LNCAP (cell line): Measurements from ENCODE around the gene KLHL42.

Experiments
- TF ChIP-seq, protein P1 (sequence below): fragments of 450-650 bp; IDR thresholded peaks from 2 replicates; pipeline ENCODE4 v1.5.1; 2017; ENCODE audit warnings: mild to moderate bottlenecking

Gene KLHL42

DNA sequence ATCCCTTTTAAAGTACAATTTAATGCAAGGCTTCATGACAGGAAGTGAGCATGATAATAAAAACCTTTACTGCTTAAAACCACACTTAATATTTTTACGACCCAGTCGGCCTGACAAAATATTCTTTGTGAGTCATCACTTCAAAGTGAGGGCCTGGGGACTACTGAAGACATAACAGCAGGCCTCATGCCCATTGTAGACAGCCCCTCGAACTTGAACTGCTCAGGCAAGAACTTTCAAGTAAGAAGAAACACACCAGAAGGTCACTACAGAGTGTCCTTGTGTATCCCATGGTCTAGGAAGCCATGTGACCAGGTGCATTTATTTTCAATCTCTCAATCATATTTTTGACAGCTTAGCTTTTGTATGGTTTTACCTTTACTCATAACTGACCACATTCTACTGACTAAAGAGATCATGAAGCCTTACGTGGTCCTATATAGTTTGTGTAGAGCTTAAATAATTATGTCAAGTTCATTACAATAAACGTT is 61.4 kb downstream of the KLHL42 start:
- TF ChIP-seq, protein P1, sequence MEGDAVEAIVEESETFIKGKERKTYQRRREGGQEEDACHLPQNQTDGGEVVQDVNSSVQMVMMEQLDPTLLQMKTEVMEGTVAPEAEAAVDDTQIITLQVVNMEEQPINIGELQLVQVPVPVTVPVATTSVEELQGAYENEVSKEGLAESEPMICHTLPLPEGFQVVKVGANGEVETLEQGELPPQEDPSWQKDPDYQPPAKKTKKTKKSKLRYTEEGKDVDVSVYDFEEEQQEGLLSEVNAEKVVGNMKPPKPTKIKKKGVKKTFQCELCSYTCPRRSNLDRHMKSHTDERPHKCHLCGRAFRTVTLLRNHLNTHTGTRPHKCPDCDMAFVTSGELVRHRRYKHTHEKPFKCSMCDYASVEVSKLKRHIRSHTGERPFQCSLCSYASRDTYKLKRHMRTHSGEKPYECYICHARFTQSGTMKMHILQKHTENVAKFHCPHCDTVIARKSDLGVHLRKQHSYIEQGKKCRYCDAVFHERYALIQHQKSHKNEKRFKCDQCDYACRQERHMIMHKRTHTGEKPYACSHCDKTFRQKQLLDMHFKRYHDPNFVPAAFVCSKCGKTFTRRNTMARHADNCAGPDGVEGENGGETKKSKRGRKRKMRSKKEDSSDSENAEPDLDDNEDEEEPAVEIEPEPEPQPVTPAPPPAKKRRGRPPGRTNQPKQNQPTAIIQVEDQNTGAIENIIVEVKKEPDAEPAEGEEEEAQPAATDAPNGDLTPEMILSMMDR: no peak

DNA sequence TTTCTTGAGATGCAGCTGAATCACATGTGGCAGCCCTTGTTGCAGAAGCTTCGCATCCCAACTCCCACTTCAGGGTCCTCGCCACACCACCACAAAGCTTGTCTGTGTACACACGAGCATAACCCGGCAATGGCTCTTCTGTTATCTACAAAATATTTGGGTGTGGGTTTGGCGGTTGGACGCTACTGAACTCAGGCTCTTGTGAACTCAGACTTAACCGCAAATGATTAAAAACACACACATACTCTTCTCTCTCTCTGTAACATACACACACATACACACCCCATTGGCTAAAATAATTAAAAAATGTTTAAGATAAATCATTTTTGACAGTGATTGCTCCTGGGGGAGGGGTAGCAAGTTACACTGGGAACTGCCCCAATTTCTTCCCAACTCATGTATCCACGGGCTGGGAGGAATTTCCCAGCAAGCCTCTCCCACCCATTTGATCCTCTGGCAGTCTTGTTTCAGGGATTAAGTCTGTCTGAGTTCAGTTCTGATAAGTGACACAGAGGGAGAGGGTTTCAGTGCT is 63.7 kb downstream of the KLHL42 start:
- TF ChIP-seq, protein P1: no peak

DNA sequence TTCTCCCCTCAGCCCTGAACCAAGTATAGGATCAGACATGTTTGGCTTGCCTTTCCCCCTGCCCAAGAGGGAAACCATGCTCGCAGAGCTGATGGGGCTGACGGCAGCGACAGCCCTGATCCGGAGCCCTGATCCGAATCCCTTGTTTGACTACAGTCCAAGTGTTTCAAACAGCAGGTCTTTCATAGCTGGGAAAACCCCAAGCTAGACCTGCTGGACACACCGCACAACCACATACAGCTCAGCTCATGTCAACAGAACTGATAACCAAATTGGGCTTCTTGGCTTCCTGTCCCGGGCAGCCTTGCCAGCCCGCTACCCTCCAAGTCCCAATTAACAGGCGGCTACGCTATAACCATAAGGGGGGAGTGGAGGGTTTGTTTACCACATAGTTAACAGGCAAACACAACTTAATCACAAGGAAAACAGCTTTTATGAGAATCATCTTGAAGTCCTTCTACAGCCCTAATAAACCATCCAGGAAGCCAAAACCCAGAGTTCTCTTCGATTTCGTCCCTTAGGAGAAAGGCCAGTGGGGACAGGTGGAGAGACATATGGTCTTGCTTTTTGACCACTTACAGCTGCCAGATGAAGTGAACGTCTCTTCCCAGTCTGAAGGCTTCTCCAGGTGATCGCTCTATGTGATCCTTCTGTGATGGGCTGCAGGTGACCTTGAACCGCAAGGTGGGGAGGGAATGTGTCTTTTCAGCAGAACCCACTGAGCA is 64.5 kb downstream of the KLHL42 start:
- TF ChIP-seq, protein P1: no peak

DNA sequence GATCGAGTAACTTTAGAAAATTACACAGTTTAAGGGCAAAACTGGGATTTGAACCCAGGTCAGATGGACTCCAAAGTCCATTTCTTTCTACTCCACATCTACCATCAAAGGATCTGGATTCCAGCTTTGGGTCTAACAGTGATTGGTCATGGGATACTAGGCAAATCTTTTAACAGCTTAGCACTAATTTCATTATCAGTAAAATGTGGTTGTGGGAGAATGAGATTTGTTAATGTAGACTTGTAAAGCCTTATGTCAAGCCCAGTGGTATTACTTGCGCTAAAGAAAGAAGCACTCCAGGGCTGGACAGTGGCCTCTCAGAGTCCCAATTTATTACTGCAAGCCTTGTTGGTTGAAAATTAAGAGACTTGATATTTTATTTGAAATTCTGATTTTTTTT is 65.2 kb downstream of the KLHL42 start:
- TF ChIP-seq, protein P1: no peak

DNA sequence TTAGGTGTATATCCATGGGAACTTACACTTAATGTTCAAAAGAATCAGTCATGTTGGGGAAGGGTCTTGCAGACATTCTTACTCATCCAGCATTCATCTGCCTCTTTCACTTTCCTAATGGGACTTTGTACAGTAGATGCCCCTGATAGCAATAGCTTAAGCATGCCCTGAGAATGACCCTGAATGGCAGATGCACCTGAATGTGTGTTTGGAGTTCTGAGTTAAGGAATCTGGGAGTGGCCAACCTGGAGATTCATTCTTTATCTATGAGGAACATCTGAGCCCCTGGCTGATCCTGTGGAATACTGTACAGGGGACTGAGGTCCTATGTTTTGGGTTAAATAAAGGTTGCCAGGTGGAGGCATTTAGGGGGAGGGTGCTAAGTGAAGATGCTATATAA is 71.3 kb downstream of the KLHL42 start:
- TF ChIP-seq, protein P1: no peak

DNA sequence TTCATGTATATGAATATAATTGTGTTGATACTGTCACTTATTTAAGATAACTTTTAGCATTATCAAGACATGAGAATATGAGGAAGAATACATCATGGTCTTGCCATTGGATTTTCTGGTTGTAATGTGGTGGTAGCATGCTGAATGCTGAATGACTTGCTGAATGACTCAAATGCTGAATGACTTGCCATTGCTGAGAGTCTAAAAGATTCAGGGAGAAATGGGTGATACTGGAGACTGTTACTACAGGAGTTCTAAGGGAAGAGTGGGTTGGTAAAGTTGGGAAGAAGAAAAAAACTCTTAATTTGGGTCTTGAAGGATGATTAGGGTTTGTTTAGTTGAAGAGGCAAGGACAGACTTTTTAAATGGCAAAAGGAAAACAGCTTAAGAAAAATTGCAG is 72.1 kb downstream of the KLHL42 start:
- TF ChIP-seq, protein P1: no peak
